Activated naive CD4-positive, alpha-beta T cell treated with anti-CD3 and anti-CD28 coated beads, Interleukin-2, amount 50 U/mL, for 24 hours (primary cell): Measurements from ENCODE around the gene IGFL1.
"Not testable (repeated sequence)": the region's sequence is repeated elsewhere in the genome, so short reads cannot be mapped to it uniquely, and the experiment has no call there.

Experiments
- H3K27ac Mint-ChIP-seq: one replicate; pipeline ENCODE4 v1.8.0; 2021; ENCODE audit warnings: mild to moderate bottlenecking, mixed read lengths
- H3K27me3 Mint-ChIP-seq: one replicate; pipeline ENCODE4 v1.8.0; 2021; ENCODE audit warnings: mixed read lengths
- H3K36me3 Mint-ChIP-seq: one replicate; pipeline ENCODE4 v1.8.0; 2021; ENCODE audit warnings: mixed read lengths
- H3K4me1 Mint-ChIP-seq: one replicate; pipeline ENCODE4 v1.8.0; 2021; ENCODE audit warnings: mixed read lengths
- H3K4me3 Mint-ChIP-seq: one replicate; pipeline ENCODE4 v1.8.0; 2021; ENCODE audit warnings: mild to moderate bottlenecking, mixed read lengths
- H3K9me3 Mint-ChIP-seq: one replicate; pipeline ENCODE4 v1.8.0; 2021; ENCODE audit warnings: mixed read lengths

IGFL1 gene

DNA sequence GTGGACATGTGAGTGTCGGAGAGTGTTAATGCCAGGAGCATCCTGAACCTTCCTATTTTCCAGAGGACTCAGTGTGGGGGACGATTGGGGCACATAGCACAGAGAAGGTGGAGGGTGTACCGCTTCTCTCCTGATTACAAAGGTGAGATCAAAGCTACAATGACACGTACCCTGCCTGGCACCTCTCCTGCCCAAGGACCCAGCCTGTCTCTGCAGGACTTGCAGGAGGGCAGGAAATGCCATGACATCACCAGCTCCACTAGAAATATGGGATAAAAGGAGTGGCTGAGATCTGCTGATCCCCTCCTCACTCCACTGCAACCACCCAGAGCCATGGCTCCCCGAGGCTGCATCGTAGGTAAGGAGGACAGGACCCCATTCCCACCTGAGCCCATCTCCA, at the start of gene IGFL1:
TSS of gene IGFL1 (plus strand) at position 301 of the 400 bp plus-strand sequence. CDS start at position 334, 33 bp downstream.
- Mint-ChIP-seq H3K9me3 (no peaks in the 10 kb centered on the region), H3K27me3 (peaks cover 13% of the 10 kb centered on the region)

DNA sequence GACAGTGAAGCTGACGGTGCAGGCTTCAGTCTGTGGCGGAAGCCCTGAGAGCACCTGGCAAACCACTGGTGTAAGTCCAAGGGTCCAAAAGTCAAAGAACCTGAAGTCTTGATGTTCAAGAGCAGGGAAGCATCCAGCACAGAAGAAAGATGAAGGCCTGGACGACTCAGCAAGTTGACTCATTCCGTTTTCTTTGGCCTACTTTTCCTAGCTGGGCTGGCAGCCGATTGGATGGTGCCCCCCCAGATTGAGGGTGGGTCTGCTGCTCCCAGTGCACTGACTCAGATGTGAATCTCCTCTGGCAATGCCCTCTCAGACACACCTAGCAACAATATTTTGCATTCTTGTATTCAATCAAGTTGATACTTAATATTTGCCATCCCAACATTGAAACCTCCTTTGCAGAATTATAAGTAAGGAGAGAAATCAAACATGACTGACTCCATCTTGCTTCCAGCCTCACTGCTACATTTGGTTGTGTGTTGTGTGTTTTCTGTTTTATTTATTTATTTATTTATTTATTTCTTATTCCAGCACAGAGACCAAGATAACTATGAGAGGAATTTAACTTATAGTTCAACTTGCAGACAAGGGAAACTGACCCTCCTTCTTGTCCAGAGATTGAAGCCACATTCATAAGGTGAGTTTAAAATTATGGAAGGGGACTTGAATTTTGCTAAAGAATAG, 48.7 kb upstream of the IGFL1 start:
- Mint-ChIP-seq H3K4me3 (no peak overlapping the region), H3K36me3 (no peaks in the 10 kb centered on the region), H3K27ac (no peak overlapping the region), H3K27me3 (peaks cover 4% of the 10 kb centered on the region), H3K4me1 (peaks cover 24% of the 10 kb centered on the region), H3K9me3 (no peaks in the 10 kb centered on the region)

More for the DNA sequence above, at the start of gene IGFL1:
- Mint-ChIP-seq H3K27ac (no peak within 1 kb of the TSS), H3K4me3 (no peak within 1 kb of the TSS), H3K4me1 (peaks cover 5% of the 10 kb centered on the region), H3K36me3 (no peaks in the 10 kb centered on the region)

DNA sequence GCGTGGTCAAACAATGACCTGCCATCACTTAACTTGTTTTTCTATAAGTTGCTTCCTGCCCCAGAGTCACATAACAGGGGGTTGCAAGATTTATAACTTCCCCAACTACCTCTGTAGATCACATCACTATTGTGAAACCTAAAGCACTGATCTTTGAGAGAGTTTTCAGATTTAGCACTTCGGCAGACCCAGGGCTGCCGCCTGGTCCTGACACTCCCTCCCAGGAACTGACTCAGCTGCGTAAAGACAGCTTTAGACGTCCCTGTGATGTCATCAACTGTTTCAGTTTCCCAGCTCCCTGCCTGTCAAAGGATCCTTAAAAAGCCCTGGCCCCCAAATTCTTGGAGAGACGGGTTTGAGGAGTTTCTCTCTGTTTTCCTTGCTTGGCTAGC, 48.2 kb upstream of the IGFL1 start:
- H3K4me3 Mint-ChIP-seq = no peak overlapping the region
- H3K27ac Mint-ChIP-seq = no peak overlapping the region
- peaks cover 4% of the 10 kb centered on the region for H3K27me3 Mint-ChIP-seq
- no peaks in the 10 kb centered on the region for H3K9me3 Mint-ChIP-seq
- H3K4me1 Mint-ChIP-seq = peaks cover 24% of the 10 kb centered on the region
- H3K36me3 Mint-ChIP-seq = no peaks in the 10 kb centered on the region

DNA sequence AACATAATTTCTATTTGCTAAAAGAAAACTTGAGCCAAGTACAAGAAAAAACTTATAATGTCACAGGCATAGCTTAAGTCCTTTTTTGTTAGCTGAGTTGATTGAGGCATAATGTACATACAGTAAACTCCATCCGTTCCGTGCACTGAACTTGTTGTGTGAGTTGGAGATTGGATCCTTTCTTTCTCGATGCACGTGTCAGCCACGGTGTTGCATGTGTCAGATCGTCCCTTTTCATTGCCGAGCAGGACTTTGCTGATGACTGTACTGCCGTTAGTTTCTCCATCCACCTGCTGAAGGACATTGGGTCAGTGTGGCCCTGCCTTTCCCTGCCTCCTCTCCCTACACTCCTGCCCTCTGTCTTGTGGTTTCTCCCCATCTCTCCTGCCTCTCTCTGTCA, 47.1 kb upstream of the IGFL1 start:
- Mint-ChIP-seq H3K9me3 (no peaks in the 10 kb centered on the region), H3K4me3 (no peak overlapping the region), H3K36me3 (no peaks in the 10 kb centered on the region), H3K27ac (peak overlapping the region; percentile 1), H3K4me1 (peaks cover 24% of the 10 kb centered on the region), H3K27me3 (peaks cover 6% of the 10 kb centered on the region)

DNA sequence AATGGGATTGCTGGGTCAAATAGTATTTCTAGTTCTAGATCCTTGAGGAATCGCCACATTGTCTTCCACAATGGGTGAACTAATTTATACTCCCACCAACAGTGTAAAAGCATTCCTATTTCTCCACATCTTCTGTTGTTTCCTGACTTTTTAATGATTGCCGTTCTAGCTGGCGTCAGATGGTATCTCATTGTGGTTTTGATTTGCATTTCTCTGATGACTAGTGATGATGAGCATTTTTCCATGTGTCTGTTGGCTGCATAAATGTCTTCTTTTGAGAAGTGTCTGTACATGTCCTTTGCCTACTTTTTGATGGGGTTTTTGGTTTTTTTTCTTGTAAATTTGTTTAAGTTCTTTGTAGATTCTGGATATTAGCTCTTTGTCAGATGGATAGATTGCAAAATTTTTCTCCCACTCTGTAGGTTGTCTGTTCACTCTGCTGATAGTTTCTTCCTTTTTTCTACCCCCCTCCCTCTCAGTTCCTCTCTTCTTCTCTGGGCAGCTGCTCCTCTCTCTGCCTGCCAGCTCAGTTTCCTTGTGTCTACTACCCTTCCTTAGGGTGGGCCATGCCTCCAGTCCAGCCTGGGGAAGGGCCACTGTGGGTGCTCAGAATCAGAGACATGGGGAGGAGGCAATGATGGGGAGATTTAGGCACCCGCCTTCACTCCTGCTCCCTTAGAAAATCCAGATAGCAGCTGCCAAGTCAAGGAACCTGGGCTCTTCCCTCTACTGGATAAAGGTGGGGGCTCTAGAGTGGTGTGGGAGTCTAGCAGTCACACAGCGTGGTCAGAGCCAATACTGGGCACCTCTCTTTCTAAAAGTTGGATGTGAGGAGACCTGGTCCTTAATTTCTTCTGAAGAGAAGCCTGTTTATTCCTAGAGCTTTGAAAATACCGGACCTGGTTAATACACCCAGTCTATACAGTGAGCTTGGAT, 44.5 kb upstream of the IGFL1 start:
- not testable (repeated sequence) for H3K36me3 Mint-ChIP-seq, H3K9me3 Mint-ChIP-seq
- peaks cover 24% of the 10 kb centered on the region for H3K4me1 Mint-ChIP-seq
- peak overlapping the region; percentile 0 for H3K4me3 Mint-ChIP-seq
- peak overlapping the region; percentile 90 for H3K27ac Mint-ChIP-seq
- H3K27me3 Mint-ChIP-seq = peaks cover 19% of the 10 kb centered on the region

DNA sequence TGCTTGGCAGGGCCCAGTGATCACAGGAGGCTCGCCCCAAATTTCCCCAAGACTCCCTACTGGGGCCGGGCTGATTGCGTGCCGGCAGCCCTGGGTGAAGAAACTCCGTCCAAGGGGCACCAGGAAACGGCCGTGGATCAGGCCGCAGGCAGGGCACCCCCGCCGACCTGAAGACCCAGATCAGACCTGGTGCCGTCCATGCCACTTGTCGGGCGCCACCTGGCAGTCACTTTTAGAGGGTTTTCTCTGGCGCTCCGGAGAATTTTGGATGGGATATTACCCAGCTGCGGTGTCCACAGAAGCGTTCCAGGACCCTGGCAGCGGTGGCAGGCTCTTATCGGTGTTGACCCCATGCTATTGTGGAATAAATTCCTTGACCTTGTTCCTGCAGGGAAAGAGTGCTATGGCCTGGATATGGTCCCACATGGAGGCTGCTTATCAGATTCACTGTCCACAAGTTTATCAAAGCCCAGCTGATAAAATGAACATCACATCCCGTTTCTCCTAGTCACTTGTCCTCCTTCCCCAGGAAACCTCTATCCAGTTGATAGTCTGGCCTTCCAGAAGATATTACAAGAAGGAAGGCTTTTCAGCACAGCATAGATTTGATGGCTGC, 43.3 kb upstream of the IGFL1 start:
- Mint-ChIP-seq H3K27ac (no peak overlapping the region), H3K27me3 (peaks cover 25% of the 10 kb centered on the region), H3K4me3 (no peak overlapping the region), H3K36me3 (peaks cover 2% of the 10 kb centered on the region), H3K9me3 (no peaks in the 10 kb centered on the region), H3K4me1 (peaks cover 23% of the 10 kb centered on the region)

DNA sequence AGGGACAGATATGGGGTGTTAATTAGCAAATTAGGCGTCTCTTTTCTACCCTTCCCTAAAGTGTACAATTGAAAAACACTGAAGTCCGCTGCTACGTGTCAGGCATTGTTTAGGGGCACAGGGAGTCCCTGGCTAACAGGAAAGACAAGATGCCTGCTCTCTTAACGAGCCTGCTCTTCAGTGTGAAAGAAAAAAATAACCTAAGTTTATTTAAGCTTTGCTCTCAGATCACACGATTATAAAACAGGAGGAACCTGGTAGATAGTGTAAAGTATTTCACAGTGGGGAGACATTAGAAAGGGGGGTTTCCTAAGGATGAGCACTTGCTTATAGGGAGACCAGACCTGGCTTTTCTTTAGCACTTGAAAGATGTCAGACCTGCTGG, 42.8 kb upstream of the IGFL1 start:
- H3K36me3 Mint-ChIP-seq = peaks cover 3% of the 10 kb centered on the region
- no peak overlapping the region for H3K27ac Mint-ChIP-seq
- H3K27me3 Mint-ChIP-seq = peaks cover 27% of the 10 kb centered on the region
- no peak overlapping the region for H3K4me3 Mint-ChIP-seq
- no peaks in the 10 kb centered on the region for H3K9me3 Mint-ChIP-seq
- peaks cover 18% of the 10 kb centered on the region for H3K4me1 Mint-ChIP-seq

DNA sequence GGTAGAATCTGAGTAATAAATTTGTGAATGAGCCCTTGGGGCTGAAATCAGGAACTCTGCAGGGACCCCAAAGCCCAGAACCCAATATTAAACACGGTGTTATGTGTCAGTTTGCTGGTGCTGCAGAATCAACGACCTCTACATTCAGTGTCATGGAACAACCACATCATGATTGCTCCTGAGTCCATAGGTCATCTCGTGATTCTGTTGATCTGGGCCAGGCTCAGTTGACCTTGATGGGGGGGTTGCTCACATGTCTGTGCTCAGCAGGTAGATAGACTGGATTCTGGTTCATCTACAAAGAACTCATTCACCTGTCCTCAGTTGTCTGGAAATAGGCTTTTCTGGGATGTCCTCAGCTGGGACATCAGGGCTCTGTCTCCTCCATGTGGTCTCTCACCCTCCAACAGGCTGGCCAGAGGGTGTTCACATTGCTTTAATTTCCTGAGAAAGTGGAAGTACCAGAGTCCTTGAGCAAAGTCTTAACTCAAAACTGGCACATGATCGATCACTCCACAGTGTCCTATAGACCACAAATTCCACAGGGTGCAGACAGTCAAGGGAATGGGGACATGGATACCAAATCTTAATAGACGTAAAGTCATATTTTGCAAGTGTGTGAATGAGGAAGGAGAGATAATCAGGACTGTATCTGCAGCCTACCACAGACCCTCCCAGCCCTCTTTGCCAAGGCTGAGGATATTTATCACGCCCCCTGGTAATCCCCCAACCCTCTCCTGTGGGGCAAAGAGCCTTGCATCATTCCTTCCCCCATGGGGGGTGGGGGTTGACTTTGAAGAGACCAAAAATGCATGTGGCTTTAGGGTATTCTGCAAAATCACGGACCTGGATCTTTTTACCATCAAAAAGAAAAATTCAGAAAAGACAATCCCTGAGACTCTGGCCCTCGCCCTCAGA, 39.3 kb upstream of the IGFL1 start:
- no peaks in the 10 kb centered on the region for H3K9me3 Mint-ChIP-seq
- peaks cover 30% of the 10 kb centered on the region for H3K27me3 Mint-ChIP-seq
- no peak overlapping the region for H3K4me3 Mint-ChIP-seq
- H3K36me3 Mint-ChIP-seq = peaks cover 3% of the 10 kb centered on the region
- H3K27ac Mint-ChIP-seq = no peak overlapping the region
- H3K4me1 Mint-ChIP-seq = peaks cover 3% of the 10 kb centered on the region

DNA sequence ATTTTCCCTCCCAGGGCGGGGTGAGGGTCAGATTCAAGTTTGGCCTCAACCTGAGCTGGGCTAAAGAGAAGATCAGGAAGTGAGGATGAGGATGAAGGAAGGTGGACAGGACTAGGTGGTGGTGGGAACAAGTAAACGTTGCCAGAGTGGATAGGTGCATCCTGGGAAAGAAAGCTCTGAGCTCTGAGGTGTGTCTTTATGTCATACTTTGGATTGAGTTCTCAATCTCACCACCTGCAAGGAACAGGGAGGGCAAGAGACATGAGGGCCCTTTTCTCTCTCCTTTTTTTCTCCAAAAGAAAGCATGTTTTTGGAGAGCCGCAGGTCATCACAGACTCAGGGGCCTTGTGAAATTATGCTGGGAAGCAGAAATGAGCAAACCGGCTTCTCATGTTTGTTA, 38.2 kb upstream of the IGFL1 start:
- Mint-ChIP-seq H3K4me1 (no peaks in the 10 kb centered on the region), H3K9me3 (no peaks in the 10 kb centered on the region), H3K27ac (no peak overlapping the region), H3K4me3 (no peak overlapping the region), H3K36me3 (peaks cover 3% of the 10 kb centered on the region), H3K27me3 (peaks cover 33% of the 10 kb centered on the region)

DNA sequence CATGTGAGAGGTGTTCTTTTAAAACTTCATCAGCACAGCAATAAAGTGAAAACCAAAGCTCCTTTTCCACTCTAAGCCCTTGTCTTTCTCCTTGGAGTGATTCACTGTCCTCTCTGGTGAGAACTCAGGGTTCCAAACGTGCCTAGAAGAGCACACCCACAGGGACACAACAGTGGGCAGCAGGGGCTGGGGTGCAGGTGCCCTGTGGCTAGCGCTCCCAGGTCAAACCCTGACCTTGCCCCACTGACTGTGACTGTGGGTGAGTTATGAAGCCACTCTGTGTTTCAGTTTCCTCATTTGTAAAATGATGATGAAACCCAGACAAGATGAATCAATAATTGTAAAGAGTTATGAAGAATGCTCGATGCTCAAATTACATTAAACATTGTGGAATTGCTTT, 37.6 kb upstream of the IGFL1 start:
- Mint-ChIP-seq H3K4me3 (no peak overlapping the region), H3K27ac (no peak overlapping the region), H3K4me1 (no peaks in the 10 kb centered on the region), H3K27me3 (peaks cover 34% of the 10 kb centered on the region), H3K9me3 (no peaks in the 10 kb centered on the region), H3K36me3 (peaks cover 3% of the 10 kb centered on the region)

DNA sequence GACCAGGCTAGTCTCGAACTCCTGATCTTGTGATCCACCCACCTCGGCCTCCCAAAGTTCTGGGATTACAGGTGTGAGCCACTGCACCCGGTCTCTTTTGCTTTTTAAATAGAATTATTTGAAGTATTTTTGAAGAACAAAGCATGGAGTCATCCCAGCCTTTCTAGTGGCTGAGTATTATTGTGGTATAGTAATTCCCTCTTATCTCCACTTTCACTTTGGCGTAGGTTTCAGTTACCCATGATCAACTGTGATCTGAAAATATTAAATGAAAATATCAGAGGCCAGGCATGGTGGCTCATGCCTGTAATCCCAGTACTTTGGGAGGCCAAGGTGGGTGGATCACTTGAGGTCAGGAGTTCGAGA, 36.9 kb upstream of the IGFL1 start:
- not testable (repeated sequence) for H3K27ac Mint-ChIP-seq, H3K9me3 Mint-ChIP-seq, H3K36me3 Mint-ChIP-seq, H3K4me1 Mint-ChIP-seq, H3K4me3 Mint-ChIP-seq
- peaks cover 36% of the 10 kb centered on the region for H3K27me3 Mint-ChIP-seq

DNA sequence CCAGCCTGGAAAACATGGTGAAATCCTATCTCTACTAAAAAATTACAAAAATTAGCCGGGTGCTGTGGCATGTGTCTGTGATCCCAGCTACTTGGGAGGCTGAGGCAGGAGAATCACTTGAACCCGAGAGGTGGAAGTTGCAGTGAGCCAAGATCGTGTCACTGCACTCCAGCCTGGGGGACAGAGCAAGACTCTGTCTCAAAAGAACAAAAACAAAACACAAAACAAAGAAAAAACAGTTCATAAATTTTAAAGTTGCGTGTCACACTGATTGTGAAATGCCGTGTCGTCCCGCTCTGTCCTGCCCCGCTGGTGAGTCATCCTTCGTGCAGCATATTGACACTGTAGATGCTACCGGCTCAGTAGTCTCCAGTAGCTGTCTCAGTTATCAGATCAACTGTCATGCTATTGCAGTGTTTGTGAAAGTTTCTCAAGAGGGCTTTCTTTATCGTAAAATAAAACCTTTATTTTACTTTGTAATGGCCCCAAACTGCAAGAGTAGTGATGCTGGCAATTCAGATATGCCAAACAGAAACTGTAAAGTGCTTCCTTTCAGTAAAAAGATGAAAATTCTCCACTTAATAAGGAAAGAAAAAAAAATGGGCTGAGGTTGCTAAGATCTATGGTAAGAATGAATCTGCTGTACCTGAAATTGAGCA, 36.4 kb upstream of the IGFL1 start:
- Mint-ChIP-seq H3K9me3 (no peaks in the 10 kb centered on the region), H3K4me1 (no peaks in the 10 kb centered on the region), H3K36me3 (peaks cover 3% of the 10 kb centered on the region), H3K27ac (no peak overlapping the region), H3K4me3 (no peak overlapping the region), H3K27me3 (peaks cover 34% of the 10 kb centered on the region)

DNA sequence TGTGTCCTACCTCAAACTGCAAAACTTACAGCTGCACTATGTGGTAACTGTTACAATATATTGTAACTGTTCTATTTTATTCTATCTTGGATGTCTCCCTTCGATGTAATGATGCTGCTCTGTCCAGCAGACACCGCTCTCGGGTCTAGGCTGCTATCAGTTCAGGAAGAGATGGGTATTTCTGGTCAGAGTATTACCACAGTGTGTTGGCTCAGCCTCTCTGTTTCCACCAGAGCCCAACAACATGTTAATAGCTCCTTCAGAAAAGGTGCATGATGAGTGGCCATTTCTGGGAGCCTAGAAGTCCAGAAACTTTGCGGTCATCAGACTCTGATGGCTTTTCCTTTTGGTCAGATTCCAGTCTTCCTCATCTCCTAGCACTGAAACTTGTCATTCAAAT, 35.9 kb upstream of the IGFL1 start:
- peaks cover 3% of the 10 kb centered on the region for H3K36me3 Mint-ChIP-seq
- H3K27ac Mint-ChIP-seq = no peak overlapping the region
- no peak overlapping the region for H3K4me3 Mint-ChIP-seq
- H3K9me3 Mint-ChIP-seq = no peaks in the 10 kb centered on the region
- no peaks in the 10 kb centered on the region for H3K4me1 Mint-ChIP-seq
- H3K27me3 Mint-ChIP-seq = peaks cover 30% of the 10 kb centered on the region

DNA sequence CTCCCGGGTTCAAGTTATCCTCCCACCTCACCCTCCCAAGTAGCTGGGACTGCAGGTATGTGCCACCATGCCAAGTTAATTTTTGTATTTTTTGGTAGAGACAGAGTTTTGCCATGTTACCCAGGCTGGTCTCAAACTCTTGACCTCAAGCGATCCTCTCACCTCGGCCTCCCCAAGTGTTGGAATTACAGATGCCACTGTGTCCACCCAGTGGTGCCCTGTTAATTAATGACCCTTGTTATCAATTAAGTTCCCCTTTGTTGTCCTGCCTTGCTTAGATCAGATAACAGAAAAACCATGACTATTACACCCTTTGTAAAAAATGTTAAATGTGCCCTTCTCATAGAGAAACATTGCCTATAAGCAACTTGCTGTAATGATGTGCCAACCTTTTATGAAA, 34.4 kb upstream of the IGFL1 start:
- Mint-ChIP-seq H3K9me3 (no peaks in the 10 kb centered on the region), H3K4me3 (no peak overlapping the region), H3K27me3 (peaks cover 22% of the 10 kb centered on the region), H3K4me1 (no peaks in the 10 kb centered on the region), H3K36me3 (peaks cover 3% of the 10 kb centered on the region), H3K27ac (no peak overlapping the region)

DNA sequence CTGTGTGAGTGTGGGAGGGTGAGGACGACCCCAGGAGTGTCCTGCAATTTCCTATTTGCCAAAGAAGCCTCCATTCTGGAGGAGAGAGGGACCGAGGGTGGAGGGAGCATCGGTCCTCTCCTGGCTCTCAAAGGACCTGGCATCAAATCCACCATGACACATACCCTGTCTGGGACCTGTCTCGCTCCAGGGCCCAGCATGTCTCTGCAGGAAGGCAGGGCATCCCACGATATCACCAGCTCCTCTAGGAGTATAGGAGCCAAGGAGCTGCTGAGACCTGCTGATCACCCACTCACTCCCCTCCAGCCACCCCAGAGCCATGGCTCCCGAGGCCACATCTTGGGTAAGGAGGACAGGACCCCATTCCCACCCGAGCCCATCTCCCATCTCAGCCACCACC, 33.6 kb upstream of the IGFL1 start:
- peaks cover 19% of the 10 kb centered on the region for H3K27me3 Mint-ChIP-seq
- not testable (repeated sequence) for H3K36me3 Mint-ChIP-seq, H3K9me3 Mint-ChIP-seq, H3K4me1 Mint-ChIP-seq, H3K4me3 Mint-ChIP-seq, H3K27ac Mint-ChIP-seq
